Sigmoid colon (tissue), 7 donors: ENCODE data around the gene COL11A1. TPM values are rescaled to one million over a fixed set of nuclear protein-coding genes. Genes with fewer than 3 reads are reported as not detected.
"Not testable (repeated sequence)": the region's sequence is repeated elsewhere in the genome, so short reads cannot be mapped to it uniquely, and the experiment has no call there.

Experiments used
- DNase-seq: peaks from one replicate; pipeline ENCODE4 v3.0.0-alpha.2; 2019
- H3K27ac ChIP-seq, 4 donors: fragments of 200-600 bp; sonication (generic); one replicate each; pipeline ENCODE4 v1.5.1; 2016 to 2019; ENCODE audit warnings: mild to moderate bottlenecking in 1 of 4
- H3K27me3 ChIP-seq, 3 donors: fragments of 200-600 bp; sonication (generic); one replicate each; pipeline ENCODE4 v1.5.1; 2019; ENCODE audit warnings: mild to moderate bottlenecking in 1 of 3
- H3K36me3 ChIP-seq, 4 donors: fragments of 200-600 bp; sonication (generic); one replicate each; pipeline ENCODE4 v1.5.1; 2016 to 2019
- H3K4me1 ChIP-seq, 4 donors: fragments of 200-600 bp; sonication (generic); one replicate each; pipeline ENCODE4 v1.5.1; 2017 to 2019
- H3K4me3 ChIP-seq, 4 donors: fragments of 200-600 bp; sonication (generic); one replicate each; pipeline ENCODE4 v1.5.1; 2017 to 2019; ENCODE audit warnings: mild to moderate bottlenecking in 2 of 4, moderate library complexity in 1 of 4
- H3K9me3 ChIP-seq, 4 donors: fragments of 200-600 bp in 3 of 4; sonication (generic) in 3 of 4; one replicate each; pipeline versions ENCODE4 v1.5.1 to v1.6.1; 2013 to 2019
- CTCF ChIP-seq, 4 experiments: fragments of 450-650 bp in 3 of 4; fragments of 200-600 bp in 1 of 4; IDR thresholded peaks; one replicate each; pipeline ENCODE4 v1.5.1; 2016 to 2019; ENCODE audit warnings: antibody characterized with exemption in 4 of 4, mild to moderate bottlenecking in 3 of 4, moderate library complexity in 2 of 4
- EP300 ChIP-seq, 4 donors: sonication (generic); formaldehyde crosslinking; IDR thresholded peaks; one replicate each; pipeline ENCODE4 v1.6.1; 2017; ENCODE audit warnings: antibody characterized with exemption in 4 of 4
- POLR2A ChIP-seq, 2 donors: fragments of 450-650 bp; IDR thresholded peaks; one replicate each; pipeline ENCODE4 v1.6.1; 2016; ENCODE audit warnings: antibody characterized with exemption in 2 of 2, mild to moderate bottlenecking in 2 of 2, moderate library complexity in 2 of 2
- POLR2AphosphoS5 ChIP-seq, 4 donors: sonication (generic); formaldehyde crosslinking; IDR thresholded peaks; one replicate each; pipeline ENCODE4 v1.6.1; 2017; ENCODE audit warnings: antibody characterized with exemption in 4 of 4
- WGBS, 2 donors: extraction: QIAGEN DNeasy Blood & Tissue Kit; methylation state at CpG; one replicate each; pipeline ENCODE4 v1.1.7; 2013; 5-methylcytosine and 5-hydroxymethylcytosine counted together
- intact Hi-C: fragments of 100-400 bp; cut with DNase I; formaldehyde crosslinking; loops from one replicate; pipeline ENCODE4 v1.15.1; 2023
- polyA plus RNA-seq, 3 donors: library from polyadenylated mRNA; stranded (reverse); fragments of 200-250 nt; gene quantifications; one replicate each; pipeline ENCODE4 v1.2.3, GENCODE V29; 2013
- total RNA-seq, 4 donors: library from RNA; depleted of rRNA; stranded (reverse); fragments of >200 nt; gene quantifications; one replicate each; pipeline ENCODE4 v1.1.0, GENCODE V29; 2016
- donor health status: healthy with polysubstance abuse.
- donor health status: Bipolar disorder and iron deficiency.
- donor health status: healthy.

Gene COL11A1
- total and polyA plus RNA-seq, 7 donors = 0.36 to 1.4 (median 0.99) TPM; not detected in 2

GRCh38 chr1:103144681-103145080 is 36.4 kb upstream of the COL11A1 start:
- H3K27ac ChIP-seq = no peak overlapping the region
- H3K36me3 ChIP-seq = no peaks in the 10 kb centered on the region
- intact Hi-C loops = no loop called here
- WGBS, 2 donors = 54 to 74% methylated on average over 2 of the region's 2 CpGs
- H3K4me1 ChIP-seq = no peaks in the 10 kb centered on the region
- H3K27me3 ChIP-seq = no peaks in the 10 kb centered on the region
- no peaks in the 10 kb centered on the region for H3K9me3 ChIP-seq
- H3K4me3 ChIP-seq = no peak overlapping the region
- TF ChIP-seq EP300 (IDR thresholded peaks at IDR 0.05) (no peak), CTCF (IDR thresholded peaks at IDR 0.05) (no peak), POLR2AphosphoS5 (IDR thresholded peaks at IDR 0.05) (no peak), POLR2A (IDR thresholded peaks at IDR 0.05) (no peak)
- no peak for DNase-seq

- no peaks in the 10 kb centered on the region for H3K27me3 ChIP-seq
- no peaks in the 10 kb centered on the region for H3K4me1 ChIP-seq
- intact Hi-C loops = no loop called here
- no peaks in the 10 kb centered on the region for H3K36me3 ChIP-seq
- H3K4me3 ChIP-seq = no peak overlapping the region
- no peak overlapping the region for H3K27ac ChIP-seq
- DNase-seq = no peak
- no peak for TF ChIP-seq CTCF (IDR thresholded peaks at IDR 0.05)
- TF ChIP-seq POLR2AphosphoS5 (IDR thresholded peaks at IDR 0.05) = no peak
- TF ChIP-seq EP300 (IDR thresholded peaks at IDR 0.05) = no peak
- no peak for TF ChIP-seq POLR2A (IDR thresholded peaks at IDR 0.05)
- WGBS, 2 donors = 33 to 54% methylated on average over 2 of the region's 2 CpGs
- H3K9me3 ChIP-seq = no peaks in the 10 kb centered on the region
Observed at GRCh38 chr1:103142461-103142860, 34.1 kb upstream of the COL11A1 start.

GRCh38 chr1:103129796-103130195 is 21.5 kb upstream of the COL11A1 start:
- Histone ChIP-seq H3K9me3 (no peaks in the 10 kb centered on the region), H3K4me3 (no peak overlapping the region), H3K36me3 (no peaks in the 10 kb centered on the region), H3K27ac (no peak overlapping the region), H3K4me1 (no peaks in the 10 kb centered on the region), H3K27me3 (no peaks in the 10 kb centered on the region)
- 72 to 81% methylated on average over 1 of the region's 1 CpG for WGBS, 2 donors
- no peak for TF ChIP-seq POLR2AphosphoS5 (IDR thresholded peaks at IDR 0.05)
- no peak for DNase-seq
- intact Hi-C loops = no loop called here

GRCh38 chr1:103129255-103129654 is 20.9 kb upstream of the COL11A1 start:
- Histone ChIP-seq H3K4me1 (no peaks in the 10 kb centered on the region), H3K36me3 (no peaks in the 10 kb centered on the region), H3K4me3 (no peak overlapping the region), H3K27ac (no peak overlapping the region), H3K9me3 (no peaks in the 10 kb centered on the region), H3K27me3 (no peaks in the 10 kb centered on the region)
- 33 to 82% methylated on average over 1 of the region's 1 CpG for WGBS, 2 donors
- DNase-seq = no peak
- intact Hi-C loops = no loop called here
- TF ChIP-seq POLR2A (IDR thresholded peaks at IDR 0.05) = no peak
- no peak for TF ChIP-seq CTCF (IDR thresholded peaks at IDR 0.05)
- no peak for TF ChIP-seq EP300 (IDR thresholded peaks at IDR 0.05)
- TF ChIP-seq POLR2AphosphoS5 (IDR thresholded peaks at IDR 0.05) = no peak

GRCh38 chr1:103128256-103128655 is 19.9 kb upstream of the COL11A1 start:
- H3K4me1 ChIP-seq, H3K9me3 ChIP-seq, intact Hi-C loops, H3K27me3 ChIP-seq, DNase-seq, H3K36me3 ChIP-seq, H3K27ac ChIP-seq, H3K4me3 ChIP-seq: not testable (repeated sequence)
- WGBS, 2 donors = 67 to 76% methylated on average over 2 of the region's 2 CpGs

GRCh38 chr1:103125219-103125618 is 16.9 kb upstream of the COL11A1 start:
- TF ChIP-seq POLR2A (IDR thresholded peaks at IDR 0.05) (no peak), CTCF (IDR thresholded peaks at IDR 0.05) (no peak), EP300 (IDR thresholded peaks at IDR 0.05) (no peak), POLR2AphosphoS5 (IDR thresholded peaks at IDR 0.05) (no peak)
- Histone ChIP-seq H3K4me1 (no peaks in the 10 kb centered on the region), H3K27ac (no peak overlapping the region), H3K4me3 (no peak overlapping the region), H3K36me3 (no peaks in the 10 kb centered on the region), H3K9me3 (no peaks in the 10 kb centered on the region), H3K27me3 (no peaks in the 10 kb centered on the region)
- 74 to 81% methylated on average over 2 of the region's 2 CpGs for WGBS, 2 donors
- no peak for DNase-seq
- intact Hi-C loops = no loop called here
